Esophagus muscularis mucosa (tissue), 3 donors: ENCODE results near the gene GLYAT.

ENCODE experiments used
- CTCF ChIP-seq, 3 experiments: fragments of 200-600 bp in 2 of 3; fragments of 450-650 bp in 1 of 3; sonication (generic) in 2 of 3; IDR thresholded peaks; one replicate each; pipeline ENCODE4 v1.5.1; 2017 to 2019; ENCODE audit warnings: antibody characterized with exemption in 3 of 3, mild to moderate bottlenecking in 2 of 3, moderate library complexity in 1 of 3
- EP300 ChIP-seq: sonication (generic); formaldehyde crosslinking; IDR thresholded peaks from one replicate; pipeline ENCODE4 v1.6.1; 2017; ENCODE audit warnings: antibody characterized with exemption

DNA sequence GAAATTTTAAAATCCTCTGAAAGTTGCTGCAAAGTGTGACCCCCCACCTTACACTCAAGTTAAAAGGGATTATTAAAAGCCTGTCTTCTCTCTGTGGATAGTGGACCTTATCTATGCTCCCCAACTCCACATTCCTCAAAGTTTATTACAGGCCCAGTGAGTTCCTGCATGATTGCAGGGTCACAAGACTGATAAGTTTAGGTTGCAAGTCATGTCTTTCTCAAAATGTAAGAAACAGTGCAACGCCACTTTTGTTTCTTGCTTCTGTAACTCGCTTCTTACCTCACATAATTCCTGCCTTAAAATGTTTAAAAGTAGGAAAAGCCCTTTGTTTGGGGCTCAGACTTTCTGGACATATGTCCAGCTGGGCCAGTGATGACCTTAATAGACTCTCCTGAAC is 38.4 kb upstream of the GLYAT start:
- TF ChIP-seq CTCF (IDR thresholded peaks at IDR 0.05) (no peak), EP300 (no peak)
